Stimulated activated CD8-positive, alpha-beta memory T cell treated with anti-CD3 and anti-CD28 coated beads, Interleukin-15, amount 100 ng/mL, for 24 hours (primary cell): ENCODE results near the gene ADAMTS17.
A peak's percentile ranks its signal among the peaks of the same experiment; 100 is the strongest.
"Not testable (repeated sequence)": the region's sequence is repeated elsewhere in the genome, so short reads cannot be mapped to it uniquely, and the experiment has no call there.

Experiments used
- DNase-seq: peaks from one replicate; pipeline ENCODE4 v3.0.0-alpha.2; 2020; ENCODE audit warnings: low read depth

ADAMTS17 gene

DNA sequence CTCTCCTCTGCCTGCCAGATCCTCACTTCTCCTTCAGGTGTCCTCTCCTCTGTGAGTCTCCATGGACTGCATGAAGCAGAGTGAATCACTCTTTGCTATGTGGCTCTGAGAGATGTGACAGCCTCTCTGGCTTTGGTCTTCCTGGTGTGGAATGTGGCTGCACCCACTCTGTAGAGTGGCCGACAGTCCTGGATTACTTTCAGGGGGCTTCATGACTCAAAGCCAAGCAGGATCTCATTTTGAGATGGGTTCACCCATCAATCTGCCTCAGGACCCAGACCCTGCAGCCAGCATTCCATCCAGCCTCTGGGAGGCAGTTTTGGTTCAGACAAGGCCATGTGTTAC lies 386.6 kb downstream of the ADAMTS17 start:
- DNase-seq, result no peak

DNA sequence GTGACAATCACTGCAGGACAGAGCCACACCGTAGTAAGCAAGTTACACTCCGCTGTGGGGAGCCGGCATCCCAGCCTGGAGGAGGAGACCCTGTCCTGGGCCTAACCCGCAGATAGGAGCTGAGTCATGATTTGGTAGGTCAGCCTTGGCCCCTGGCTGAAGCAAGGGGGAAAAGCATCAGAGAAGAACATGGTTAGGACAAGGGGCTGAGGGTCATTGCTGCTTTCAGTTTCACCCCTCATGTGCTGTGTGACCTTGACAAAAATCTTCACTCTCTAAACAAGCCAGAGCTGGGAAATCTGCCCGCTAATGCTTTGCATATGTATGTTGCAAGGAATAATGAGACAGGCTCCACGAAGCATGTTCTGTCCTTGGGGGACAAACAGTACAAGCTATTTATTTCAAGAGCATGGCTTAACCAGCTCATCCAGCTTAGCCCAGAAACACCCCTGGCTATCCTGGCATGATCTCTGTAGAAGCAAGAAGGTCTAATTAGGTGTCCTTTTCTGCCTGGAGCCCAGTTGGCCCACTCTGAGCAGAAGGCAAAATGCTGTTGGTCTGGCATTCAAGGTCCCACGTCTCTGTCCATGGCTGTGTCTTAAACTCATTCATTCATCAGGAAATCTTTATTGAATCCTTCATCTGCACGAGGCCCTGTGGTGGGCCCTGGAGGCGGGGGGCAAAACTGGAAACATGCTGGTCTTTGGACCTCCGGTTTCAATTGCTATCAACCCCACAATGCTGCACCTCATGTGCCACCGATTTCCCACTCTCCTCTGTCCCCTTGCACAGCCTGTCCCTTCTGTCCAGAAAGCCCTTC lies 387.2 kb downstream of the ADAMTS17 start:
- DNase-seq, result no peak

DNA sequence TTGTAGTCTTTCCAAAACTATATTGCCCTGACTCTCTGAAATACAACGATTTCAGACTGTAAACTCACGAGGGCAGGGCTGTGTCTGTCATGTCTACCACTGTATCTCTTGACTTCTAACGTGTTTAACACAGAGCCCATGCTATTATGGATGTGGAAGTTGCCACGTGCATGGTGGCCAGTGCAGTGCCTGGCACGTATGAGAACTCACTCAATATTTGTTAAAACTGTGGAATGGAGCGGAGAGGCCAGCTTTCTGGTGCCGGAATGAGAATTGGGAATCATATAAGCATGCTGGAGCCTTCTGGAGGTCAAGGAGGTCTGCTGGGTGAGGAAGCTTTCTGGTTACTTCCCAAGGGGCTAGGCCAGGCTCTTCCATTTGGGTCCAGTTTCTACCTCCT lies 387.9 kb downstream of the ADAMTS17 start:
- no peak for DNase-seq

DNA sequence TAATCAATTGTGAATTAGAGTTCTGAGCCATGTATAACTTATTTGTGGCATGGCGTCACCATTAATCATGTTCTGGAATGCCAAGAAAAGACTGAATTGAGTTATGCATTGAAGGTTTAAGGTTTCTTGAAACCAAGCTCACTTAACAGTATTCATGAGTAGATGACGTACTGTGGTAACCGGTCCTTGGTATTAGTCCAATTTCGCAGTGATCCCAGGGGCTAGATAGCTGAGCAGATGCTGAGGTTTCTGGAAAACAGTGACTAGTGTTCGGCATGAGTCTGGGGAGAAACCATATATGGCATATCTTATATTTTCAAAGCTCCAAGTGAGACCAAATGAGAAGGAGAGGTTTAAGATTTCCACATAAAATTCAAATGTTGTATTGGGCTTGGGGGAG lies 390.3 kb downstream of the ADAMTS17 start:
- DNase-seq, result no peak

DNA sequence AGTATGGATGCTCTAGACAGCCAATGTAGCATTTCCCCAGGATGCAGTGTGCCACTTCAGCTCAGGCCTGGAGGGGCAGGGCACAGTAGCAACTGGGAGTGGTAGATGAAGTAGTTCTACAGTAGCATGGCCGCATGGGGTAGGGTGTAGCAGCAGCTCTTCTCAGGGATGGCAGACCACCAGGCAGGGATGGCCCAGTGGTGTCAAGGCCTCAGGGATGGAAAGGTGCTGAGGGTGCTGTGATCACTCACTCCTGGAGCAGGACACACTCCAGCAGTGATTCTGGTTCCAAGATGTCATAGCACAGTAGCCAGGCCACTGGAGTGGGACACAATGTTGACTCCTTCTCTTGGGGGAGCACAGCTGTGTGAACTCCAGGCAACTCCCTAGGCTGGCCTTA lies 397.6 kb downstream of the ADAMTS17 start:
- DNase-seq, result no peak

DNA sequence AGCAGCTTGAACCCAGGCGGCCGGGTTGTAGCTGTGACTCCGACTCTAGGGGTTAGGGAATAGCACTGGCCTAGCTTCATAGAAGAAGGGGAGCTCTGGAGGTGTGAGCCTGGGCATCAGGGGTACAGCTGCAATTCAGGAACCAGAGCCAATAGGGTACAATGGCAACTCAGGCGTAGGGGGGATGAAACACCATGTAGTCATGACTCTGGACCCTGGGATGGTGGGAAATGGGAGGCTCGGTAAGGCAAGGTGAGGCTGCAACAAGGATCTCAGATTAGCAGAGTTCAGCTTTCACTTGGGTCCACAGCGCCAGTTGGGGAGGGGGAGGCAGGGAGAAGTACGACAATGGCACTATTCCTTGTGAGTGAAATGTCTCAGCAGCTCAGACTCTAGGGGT lies 398.3 kb downstream of the ADAMTS17 start:
- DNase-seq, result no peak

DNA sequence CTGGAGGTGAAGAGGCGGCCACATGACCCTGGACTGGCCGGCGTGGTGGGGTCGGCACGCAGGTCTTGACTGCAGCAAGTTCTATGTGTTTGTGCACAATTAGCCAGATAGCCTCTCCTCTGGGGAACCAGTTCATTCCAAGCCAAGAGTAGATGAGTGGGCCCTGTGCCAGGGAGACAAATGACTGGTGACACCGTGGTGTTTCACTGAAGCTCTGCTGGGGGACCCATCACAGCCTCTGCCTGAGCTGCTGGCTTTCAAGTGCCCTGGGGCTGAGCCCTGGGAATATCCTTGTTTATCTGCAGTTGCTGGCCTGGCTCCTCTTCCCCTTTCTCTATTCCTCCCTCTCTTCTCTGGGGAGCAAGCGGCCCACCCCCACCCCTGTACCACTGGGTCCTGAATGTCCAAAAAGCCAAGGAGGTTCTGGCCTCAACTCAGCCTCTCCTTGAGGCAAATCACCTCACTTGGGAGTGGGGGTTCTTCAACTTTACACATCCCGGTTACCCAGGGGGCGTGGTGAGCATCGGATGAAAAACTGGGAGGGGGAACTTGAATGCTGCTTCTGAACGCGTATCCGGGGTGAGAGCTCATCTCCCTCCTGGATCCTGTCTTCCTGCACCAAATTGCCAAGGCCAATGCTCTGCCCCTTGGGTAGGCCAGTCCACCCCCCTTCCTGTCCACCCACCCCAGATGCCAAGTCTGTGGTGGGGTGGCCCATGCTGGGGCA lies 408.9 kb downstream of the ADAMTS17 start:
- DNase-seq, result no peak

DNA sequence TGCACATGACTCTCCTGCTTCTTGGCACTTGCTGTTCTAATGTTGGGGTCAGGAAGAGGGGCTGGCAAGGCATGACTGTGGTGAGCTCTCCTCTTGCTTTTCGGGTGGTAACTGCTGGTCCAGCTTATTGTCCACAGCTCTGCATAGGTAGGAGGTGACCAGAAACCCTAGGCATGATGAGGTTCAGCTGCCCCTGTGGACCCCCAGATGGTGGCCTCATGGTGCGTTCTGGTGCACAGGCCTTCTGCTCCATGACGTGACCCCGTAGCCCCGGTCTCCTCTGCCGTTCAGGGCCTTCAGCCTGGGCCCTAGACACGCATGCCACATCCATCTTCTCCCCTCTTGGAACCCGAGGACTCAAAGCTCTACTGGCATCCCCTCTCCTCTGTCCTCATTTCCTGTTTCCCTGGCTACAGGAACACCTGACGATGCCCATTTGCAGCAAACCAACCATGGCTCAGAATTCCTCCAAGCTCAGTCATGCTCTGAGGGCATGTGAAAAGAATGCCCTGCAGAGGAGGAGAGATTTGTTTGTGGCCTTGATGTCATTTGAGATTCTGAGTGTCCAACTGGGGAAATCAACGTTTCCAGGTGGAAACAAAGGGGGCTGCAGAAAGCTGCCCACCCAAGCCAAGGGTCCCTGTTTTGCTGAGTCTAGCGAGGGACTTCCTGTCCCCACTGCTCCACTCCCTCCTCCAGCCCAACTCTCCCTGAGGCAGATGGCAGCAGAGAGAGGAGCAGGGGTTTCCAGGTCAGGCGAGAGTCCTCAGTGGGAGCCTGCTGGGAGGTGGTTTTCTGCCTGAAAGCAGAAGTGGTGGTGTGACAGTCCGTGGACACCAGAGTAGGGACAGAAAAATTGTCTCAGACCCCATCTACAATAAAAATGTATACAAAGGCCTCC lies 409.8 kb downstream of the ADAMTS17 start:
- no peak for DNase-seq

DNA sequence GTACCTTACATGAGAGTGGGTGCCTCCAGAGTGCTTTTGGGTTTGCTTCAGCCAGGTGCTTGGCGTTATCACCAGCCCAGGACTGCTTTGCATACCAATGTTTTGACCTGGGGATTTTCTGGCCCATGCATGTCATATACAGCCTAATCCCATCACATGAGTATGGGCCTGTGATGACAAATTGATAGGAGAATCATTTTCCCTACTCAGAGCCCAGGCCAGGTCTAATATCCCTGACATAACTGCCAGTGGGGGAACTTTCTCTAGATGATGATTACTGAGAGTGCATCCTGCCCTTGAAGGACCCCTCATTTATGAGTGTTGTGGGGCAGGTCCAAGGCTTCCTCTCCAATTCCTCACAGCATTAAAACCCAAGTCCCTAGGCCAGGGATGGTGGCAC lies 411.1 kb downstream of the ADAMTS17 start:
- DNase-seq, result no peak

DNA sequence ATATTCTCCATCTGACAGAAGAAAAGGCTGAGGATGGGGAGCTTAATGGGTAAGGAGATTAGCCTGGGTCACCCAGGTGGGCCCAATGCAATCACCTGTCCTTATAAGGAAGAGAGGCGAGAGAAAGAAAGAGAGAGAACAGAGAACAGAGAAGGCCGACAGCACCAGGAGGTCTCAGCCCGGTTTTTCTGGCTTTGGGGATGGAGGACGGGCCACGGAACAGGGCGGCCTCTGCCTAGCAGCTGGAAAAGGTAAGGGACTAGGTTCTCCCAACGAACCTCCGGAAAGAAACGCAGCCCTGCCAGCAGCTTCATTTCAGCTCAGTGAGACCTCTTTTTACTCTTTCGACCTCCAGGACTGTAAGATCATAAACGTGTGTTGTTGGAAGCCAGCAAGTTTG lies 412.5 kb downstream of the ADAMTS17 start:
- no peak for DNase-seq

DNA sequence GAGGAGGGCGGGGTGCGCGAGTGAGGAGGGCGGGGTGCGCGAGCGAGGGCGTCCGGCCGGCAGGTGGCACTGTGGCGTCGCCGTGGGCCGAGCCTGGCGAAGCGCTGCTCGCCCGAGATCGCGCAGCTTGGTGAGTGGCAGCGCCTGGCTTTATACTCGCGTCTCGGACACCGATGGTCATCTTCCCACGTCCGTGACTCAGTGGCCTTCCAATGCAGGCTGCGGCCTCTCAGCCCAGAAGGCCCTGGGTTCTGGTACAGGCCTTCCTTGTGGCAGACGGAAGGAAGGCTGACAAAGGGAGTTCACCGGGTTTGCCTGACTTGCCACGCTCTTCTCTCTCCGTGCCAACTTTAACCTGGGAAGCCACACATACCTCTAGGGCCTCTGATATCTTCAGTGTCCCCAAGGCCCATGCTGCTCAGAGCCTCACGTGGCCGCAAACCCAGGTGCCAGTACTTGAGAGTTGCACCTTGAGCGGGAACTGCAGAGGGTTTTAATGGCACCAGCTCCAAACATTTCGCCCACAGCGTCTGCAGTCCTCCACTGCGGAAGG lies 413.3 kb downstream of the ADAMTS17 start:
- DNase-seq, result peak; percentile 82

DNA sequence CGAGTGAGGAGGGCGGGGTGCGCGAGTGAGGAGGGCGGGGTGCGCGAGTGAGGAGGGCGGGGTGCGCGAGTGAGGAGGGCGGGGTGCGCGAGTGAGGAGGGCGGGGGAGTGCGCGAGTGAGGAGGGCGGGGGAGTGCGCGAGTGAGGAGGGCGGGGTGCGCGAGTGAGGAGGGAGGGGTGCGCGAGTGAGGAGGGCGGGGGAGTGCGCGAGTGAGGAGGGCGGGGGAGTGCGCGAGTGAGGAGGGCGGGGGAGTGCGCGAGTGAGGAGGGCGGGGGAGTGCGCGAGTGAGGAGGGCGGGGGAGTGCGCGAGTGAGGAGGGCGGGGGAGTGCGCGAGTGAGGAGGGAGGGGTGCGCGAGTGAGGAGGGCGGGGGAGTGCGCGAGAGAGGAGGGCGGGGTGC lies 415.2 kb downstream of the ADAMTS17 start:
- DNase-seq, result not testable (repeated sequence)

DNA sequence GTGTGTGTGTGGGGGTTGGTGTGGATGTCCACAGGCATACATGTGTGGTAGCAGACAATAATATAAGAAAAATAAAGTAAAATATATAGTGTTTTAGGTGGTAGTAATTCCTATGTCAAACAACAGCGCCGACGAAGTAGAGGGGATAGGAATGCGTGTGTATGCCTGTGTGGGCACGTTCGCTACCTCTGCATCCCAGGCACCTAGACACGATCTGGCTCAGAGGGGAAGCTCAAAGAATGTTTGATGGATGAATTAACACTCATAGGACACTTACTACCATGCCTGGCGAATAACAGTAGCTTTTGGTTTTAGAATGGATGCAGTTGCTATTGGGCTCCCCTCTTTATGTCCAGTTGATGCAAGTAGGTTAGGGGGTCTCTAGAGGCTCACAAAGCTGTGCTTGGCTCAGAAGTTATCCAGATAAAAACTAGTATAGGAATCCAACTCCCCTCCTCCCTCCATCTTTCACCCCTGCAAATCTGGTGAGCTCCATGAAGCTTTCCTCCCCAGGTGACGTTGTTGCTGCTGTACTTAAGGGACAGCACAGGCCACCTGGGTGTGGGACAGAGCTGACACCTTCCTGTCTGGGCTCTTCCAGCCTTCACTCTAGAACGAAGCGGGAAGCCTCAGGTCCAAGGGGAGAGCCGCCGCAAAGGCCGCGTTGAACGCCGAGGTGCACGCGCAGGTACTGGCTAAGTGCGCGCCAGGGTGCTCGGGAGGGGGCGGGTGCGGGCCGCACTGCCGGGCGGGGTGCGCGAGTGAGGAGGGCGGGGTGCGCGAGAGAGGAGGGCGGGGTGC lies 415.9 kb downstream of the ADAMTS17 start:
- DNase-seq, result peak; percentile 40

DNA sequence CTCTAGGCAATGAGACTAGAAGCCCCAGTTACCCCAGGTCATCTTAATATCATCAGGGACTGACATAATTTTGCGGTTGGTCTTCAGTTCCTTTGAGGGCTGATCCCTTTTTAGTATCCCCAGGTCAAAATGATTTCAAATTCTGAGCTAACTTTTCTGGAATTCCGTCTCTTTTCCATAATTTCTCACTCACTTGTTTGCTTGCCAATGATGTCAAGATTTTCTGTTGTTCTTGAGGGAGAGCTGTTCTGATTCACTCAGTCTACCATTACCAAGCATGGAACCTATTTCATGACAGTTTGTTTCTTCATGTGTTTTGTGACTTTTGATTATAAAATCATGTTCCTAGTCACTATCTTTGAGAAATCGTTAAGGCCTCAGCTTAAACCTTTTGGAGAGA lies 418.1 kb downstream of the ADAMTS17 start:
- DNase-seq, result no peak
